Rectal smooth muscle tissue (tissue), 1 donor: Measurements from ENCODE around the gene CDKL2.

ENCODE experiments used
- H3K27ac ChIP-seq: one replicate; pipeline ENCODE4 v1.7.0; 2013; ENCODE audit warnings: low read depth, low read length, inconsistent platforms
- H3K27me3 ChIP-seq: one replicate; pipeline ENCODE4 v1.7.0; 2013; ENCODE audit warnings: low read length; ENCODE audit not compliant: control insufficient read depth, insufficient read depth
- H3K36me3 ChIP-seq: one replicate; pipeline ENCODE4 v1.7.0; 2013; ENCODE audit warnings: low read length; ENCODE audit not compliant: control insufficient read depth, insufficient read depth
- H3K4me1 ChIP-seq: one replicate; pipeline ENCODE4 v1.7.0; 2013; ENCODE audit warnings: low read length; ENCODE audit not compliant: control insufficient read depth, insufficient read depth
- H3K4me3 ChIP-seq: one replicate; pipeline ENCODE4 v1.7.0; 2013; ENCODE audit warnings: low read length
- H3K9ac ChIP-seq: one replicate; pipeline ENCODE4 v1.7.0; 2013; ENCODE audit warnings: low read length

The CDKL2 gene

GRCh38 chr4:75634281-75634680 lies 4.0 kb upstream of the CDKL2 start:
- Histone ChIP-seq H3K4me3 (no peak overlapping the region), H3K27me3 (no peaks in the 10 kb centered on the region), H3K27ac (no peak overlapping the region), H3K36me3 (no peaks in the 10 kb centered on the region), H3K9ac (no peak overlapping the region), H3K4me1 (no peaks in the 10 kb centered on the region)

DNA sequence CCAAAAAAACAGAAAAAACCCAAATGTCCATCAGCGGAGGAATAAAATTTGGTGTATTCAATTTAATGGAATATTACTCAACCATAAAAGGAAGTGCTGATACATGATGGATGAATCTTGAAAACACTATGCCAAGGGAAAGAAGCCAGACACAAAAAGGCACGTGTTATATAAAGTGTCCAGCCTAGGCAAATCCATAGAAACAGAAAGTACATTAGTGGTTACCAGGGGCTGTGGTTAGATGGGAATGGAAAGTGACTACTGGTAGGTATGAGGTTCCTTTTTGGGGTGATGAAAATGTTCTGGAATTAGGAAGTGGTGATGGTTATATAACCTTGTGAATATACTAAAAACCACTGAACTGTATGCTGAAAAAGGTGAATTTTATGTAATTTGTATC lies 3.5 kb upstream of the CDKL2 start:
- H3K4me1 ChIP-seq = no peaks in the 10 kb centered on the region
- no peaks in the 10 kb centered on the region for H3K36me3 ChIP-seq
- no peaks in the 10 kb centered on the region for H3K27me3 ChIP-seq
- H3K27ac ChIP-seq = no peak overlapping the region
- H3K9ac ChIP-seq = no peak overlapping the region
- no peak overlapping the region for H3K4me3 ChIP-seq

DNA sequence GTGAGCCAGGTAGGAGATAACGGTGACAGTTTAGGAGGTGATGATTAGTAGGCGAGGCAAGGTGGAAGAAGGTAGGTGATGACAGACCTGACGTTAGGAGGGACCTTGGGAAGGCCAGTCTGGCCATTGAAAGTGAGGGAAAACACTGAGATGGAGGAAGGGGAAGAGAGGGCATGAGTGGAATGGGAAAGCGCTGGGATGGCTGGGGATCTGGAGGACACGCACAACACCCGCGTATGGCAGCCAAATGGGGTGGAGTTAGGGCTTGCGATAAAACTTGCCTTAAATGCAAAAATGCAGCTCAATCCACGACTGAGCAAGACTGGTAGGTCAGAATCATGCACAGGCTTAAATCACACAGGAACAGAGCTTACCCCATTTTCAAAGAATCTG lies 605 bp upstream of the CDKL2 start:
- H3K27ac ChIP-seq = no peak overlapping the region

GRCh38 chr4:75629239-75629638 lies 1.1 kb downstream of the CDKL2 start:
- Histone ChIP-seq H3K27me3 (no peaks in the 10 kb centered on the region), H3K27ac (no peak overlapping the region), H3K9ac (no peak overlapping the region), H3K36me3 (no peaks in the 10 kb centered on the region), H3K4me1 (no peaks in the 10 kb centered on the region), H3K4me3 (no peak overlapping the region)

More for the DNA sequence above, 605 bp upstream of the CDKL2 start:
- H3K9ac ChIP-seq = peak overlapping the region; percentile 25
- H3K4me1 ChIP-seq = no peaks in the 10 kb centered on the region
- peak overlapping the region; percentile 66 for H3K4me3 ChIP-seq
- H3K36me3 ChIP-seq = no peaks in the 10 kb centered on the region
- H3K27me3 ChIP-seq = no peaks in the 10 kb centered on the region

DNA sequence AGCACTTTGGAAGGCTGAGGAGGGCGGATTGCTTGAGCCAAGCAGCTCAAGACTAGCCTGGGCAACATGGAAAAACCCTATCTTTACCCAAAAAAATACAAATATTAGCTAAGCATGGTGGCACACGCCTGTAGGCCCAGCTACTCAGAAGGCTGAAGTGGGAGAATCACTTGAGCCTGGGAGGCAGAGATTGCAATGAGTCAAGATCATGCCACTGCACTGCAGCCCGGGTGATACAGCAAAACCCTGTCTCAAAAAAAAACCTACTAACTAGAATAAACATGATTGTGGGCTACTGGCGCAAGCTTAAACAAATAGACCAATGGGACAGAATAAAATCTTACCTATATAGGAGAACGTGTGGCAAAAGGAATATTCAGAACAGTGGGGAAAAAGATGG lies 7.3 kb downstream of the CDKL2 start:
- Histone ChIP-seq H3K27ac (no peak overlapping the region), H3K4me1 (no peaks in the 10 kb centered on the region), H3K36me3 (no peaks in the 10 kb centered on the region), H3K27me3 (no peaks in the 10 kb centered on the region), H3K9ac (no peak overlapping the region), H3K4me3 (no peak overlapping the region)

DNA sequence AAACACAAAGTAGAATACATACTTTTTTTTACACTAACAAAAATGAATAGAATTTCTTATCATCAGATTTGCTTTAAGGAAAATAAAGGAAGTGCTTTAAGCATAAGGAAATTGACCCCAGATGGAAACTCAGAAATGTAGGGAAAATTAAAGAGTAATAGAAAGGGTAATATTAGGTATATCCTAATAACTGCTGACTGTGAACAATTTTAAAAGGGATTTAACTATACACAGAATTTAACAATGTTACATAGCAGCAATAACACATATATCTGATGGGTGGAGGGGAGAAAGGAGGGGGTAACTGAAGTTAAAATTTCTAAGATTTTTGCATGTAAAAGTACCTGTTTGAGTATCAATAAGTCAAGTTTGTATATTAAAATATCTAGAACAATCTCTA lies 8.6 kb downstream of the CDKL2 start:
- Histone ChIP-seq H3K4me3 (no peak overlapping the region), H3K36me3 (no peaks in the 10 kb centered on the region), H3K9ac (no peak overlapping the region), H3K4me1 (no peaks in the 10 kb centered on the region), H3K27me3 (no peaks in the 10 kb centered on the region), H3K27ac (no peak overlapping the region)

DNA sequence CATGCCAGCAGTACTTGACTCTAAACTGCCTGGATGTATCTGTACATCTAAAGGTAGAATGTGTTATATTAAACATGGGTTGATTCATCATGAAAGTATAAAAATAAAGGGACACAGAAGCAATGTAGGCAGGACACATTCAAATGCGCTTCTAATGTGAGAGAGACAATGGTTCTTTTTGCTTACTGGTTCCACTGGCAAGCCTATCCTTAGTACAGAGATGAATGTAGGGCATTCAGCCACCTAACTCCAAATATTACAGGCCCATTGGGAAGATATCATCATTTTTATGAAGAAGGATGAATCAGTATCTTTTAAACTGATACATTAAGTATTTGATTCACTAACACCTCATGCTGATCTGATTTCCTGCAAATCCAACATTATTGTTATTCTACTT lies 18.0 kb downstream of the CDKL2 start:
- Histone ChIP-seq H3K9ac (no peak overlapping the region), H3K4me3 (no peak overlapping the region), H3K27ac (no peak overlapping the region), H3K27me3 (no peaks in the 10 kb centered on the region), H3K36me3 (no peaks in the 10 kb centered on the region), H3K4me1 (no peaks in the 10 kb centered on the region)

DNA sequence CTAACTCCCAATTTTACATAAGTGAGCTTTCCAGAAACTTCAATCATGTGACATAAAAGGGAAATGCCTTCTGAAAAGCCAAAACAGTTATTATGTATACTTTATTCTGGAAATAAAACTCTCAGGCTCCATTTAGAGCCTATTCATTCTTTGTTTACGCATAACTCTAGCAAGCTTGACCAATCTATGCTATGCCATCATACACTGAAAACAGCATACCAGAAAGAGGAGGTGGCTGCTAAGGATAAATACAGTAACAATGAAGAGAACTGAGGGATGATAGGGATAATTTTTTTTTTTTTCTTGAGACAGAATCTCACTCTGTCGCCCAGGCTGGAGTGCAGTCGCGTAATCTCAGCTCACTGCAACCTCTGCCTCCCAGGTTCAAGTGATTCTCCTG lies 24.4 kb downstream of the CDKL2 start:
- no peak overlapping the region for H3K4me3 ChIP-seq
- no peaks in the 10 kb centered on the region for H3K27me3 ChIP-seq

GRCh38 chr4:75599647-75600046 lies 30.7 kb downstream of the CDKL2 start:
- no peaks in the 10 kb centered on the region for H3K4me1 ChIP-seq
- no peak overlapping the region for H3K27ac ChIP-seq
- H3K9ac ChIP-seq = no peak overlapping the region
- no peak overlapping the region for H3K4me3 ChIP-seq
- H3K36me3 ChIP-seq = no peaks in the 10 kb centered on the region
- H3K27me3 ChIP-seq = no peaks in the 10 kb centered on the region

More for the DNA sequence above, 24.4 kb downstream of the CDKL2 start:
- Histone ChIP-seq H3K36me3 (no peaks in the 10 kb centered on the region), H3K9ac (no peak overlapping the region), H3K4me1 (no peaks in the 10 kb centered on the region), H3K27ac (no peak overlapping the region)

DNA sequence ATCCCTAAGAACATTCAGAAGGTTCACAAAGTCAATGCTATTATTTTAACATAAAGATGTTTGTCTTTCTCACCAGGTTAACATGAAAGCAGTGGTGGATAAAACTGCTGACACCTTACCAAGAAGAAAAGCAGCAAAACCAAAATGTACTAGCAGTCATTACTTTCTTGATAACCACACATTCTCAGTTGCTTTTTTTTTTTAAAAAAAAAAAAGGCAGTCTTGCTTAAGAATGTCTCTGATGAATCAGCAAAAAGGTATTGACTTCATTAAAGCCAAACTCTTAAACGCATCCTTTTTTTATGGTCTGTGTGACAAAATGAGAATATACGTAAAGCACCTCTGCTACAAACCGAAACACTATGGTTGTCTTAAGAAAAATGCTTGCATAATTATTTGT lies 31.9 kb downstream of the CDKL2 start:
- H3K9ac ChIP-seq = no peak overlapping the region
- H3K27me3 ChIP-seq = no peaks in the 10 kb centered on the region
- H3K36me3 ChIP-seq = no peaks in the 10 kb centered on the region
- H3K4me1 ChIP-seq = no peaks in the 10 kb centered on the region
- no peak overlapping the region for H3K27ac ChIP-seq
- no peak overlapping the region for H3K4me3 ChIP-seq

- Histone ChIP-seq H3K4me3 (no peak overlapping the region), H3K27ac (no peak overlapping the region), H3K27me3 (no peaks in the 10 kb centered on the region), H3K4me1 (no peaks in the 10 kb centered on the region), H3K36me3 (no peaks in the 10 kb centered on the region), H3K9ac (no peak overlapping the region)
Measured at GRCh38 chr4:75596061-75596460, 34.3 kb downstream of the CDKL2 start.

GRCh38 chr4:75593393-75593792 lies 36.9 kb downstream of the CDKL2 start:
- H3K4me3 ChIP-seq = no peak overlapping the region
- no peak overlapping the region for H3K9ac ChIP-seq
- H3K27ac ChIP-seq = no peak overlapping the region
- no peaks in the 10 kb centered on the region for H3K4me1 ChIP-seq
- H3K27me3 ChIP-seq = no peaks in the 10 kb centered on the region
- H3K36me3 ChIP-seq = no peaks in the 10 kb centered on the region

DNA sequence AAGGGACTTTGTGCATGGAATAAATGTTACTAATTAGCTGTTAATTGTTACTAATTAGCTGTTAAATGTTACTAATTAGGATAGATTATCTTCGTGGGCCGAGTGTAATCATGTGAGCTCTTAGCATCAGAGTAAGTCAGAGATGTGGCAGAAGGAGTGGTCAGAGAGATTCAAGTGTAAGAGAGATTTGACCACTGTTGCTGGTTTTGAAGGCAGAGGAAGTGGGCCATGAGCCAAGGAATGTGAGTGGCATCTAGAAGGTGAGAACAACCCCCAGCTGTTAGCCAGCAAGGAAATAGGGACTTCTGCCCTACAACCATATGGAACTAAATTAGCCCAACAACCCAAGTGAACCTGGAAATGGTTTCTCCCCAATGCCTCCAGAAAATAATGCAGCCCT lies 46.3 kb downstream of the CDKL2 start:
- H3K4me3 ChIP-seq = no peak overlapping the region
- no peaks in the 10 kb centered on the region for H3K4me1 ChIP-seq
- no peak overlapping the region for H3K27ac ChIP-seq
- H3K9ac ChIP-seq = no peak overlapping the region
- H3K27me3 ChIP-seq = no peaks in the 10 kb centered on the region
- H3K36me3 ChIP-seq = no peaks in the 10 kb centered on the region
